Left ventricle myocardium inferior (tissue), 1 donor: ENCODE measurements around the gene RGL1. TPM values are rescaled to one million over a fixed set of nuclear protein-coding genes. Genes with fewer than 3 reads are reported as not detected.

Experiments used
- DNase-seq: peaks from one replicate; pipeline ENCODE4 v3.0.0-alpha.2; 2020
- H3K27ac ChIP-seq: fragments of 200-600 bp; replicated peaks from 2 replicates; pipeline ENCODE4 v1.8.0; 2021
- H3K27me3 ChIP-seq: fragments of 200-600 bp; 2 replicates; pipeline ENCODE4 v1.8.0; 2021; ENCODE audit warnings: low read depth
- H3K36me3 ChIP-seq: fragments of 200-600 bp; 2 replicates; pipeline ENCODE4 v1.8.0; 2021
- H3K4me1 ChIP-seq: fragments of 200-600 bp; 2 replicates; pipeline ENCODE4 v1.8.0; 2021
- H3K4me3 ChIP-seq: fragments of 200-600 bp; 2 replicates; pipeline ENCODE4 v1.8.0; 2021; ENCODE audit warnings: mild to moderate bottlenecking, moderate library complexity
- H3K9me3 ChIP-seq: fragments of 200-600 bp; replicated peaks from 2 replicates; pipeline ENCODE4 v1.8.0; 2021
- CTCF ChIP-seq: fragments of 200-600 bp; IDR thresholded peaks from 2 replicates; pipeline ENCODE4 v1.8.0; 2021; ENCODE audit warnings: antibody characterized with exemption, mild to moderate bottlenecking, borderline replicate concordance
- intact Hi-C: fragments of 100-400 bp; cut with micrococcal nuclease; formaldehyde crosslinking; loops from one replicate; pipeline ENCODE4 v1.11.0; 2022
- total RNA-seq: library from RNA; stranded (reverse); fragmentation: NEBNext Ultra II Directional; extraction: Animal tissue kit (Norgen Biotek cat#: 25700); gene quantifications from one replicate; pipeline ENCODE4 v1.2.1, GENCODE V29; 2021
- donor health status: DM: no; HTN: yes; CAD: no; lungs with severe emphysema.

Gene RGL1
- total RNA-seq, 1 donor from 2014 or later = 19.4 TPM

DNA sequence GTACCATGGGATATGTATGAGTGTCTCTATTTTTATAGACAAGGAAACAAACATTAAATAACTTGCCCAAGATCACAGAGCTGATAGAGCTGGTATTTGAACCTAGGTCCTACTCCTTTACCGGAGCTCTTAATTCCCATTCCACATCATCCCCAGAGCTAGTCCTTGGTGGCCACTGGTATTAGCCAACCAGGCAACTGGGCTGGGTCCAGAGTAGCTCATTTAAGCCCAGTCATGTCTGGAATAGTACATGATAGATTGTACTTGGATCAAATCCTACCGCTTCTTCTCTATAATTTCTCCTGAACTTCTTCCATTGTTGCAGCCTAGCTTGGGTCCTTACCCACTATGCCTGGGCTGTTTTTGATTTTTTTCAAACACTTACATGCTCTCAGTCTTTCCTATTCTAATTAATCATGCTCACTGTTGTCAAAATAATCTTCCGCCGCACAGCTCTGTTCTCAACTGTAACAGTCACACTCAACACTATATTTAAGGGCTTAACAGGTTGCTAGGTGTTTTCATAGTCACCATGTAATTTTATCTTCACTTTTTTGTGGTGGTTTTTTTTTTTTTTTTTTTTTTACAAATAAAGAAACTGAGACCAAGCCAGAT is 152.4 kb downstream of the RGL1 start:
- Histone ChIP-seq H3K27me3 (no peaks in the 10 kb centered on the region), H3K36me3 (no peaks in the 10 kb centered on the region), H3K4me3 (no peak overlapping the region), H3K9me3 (no peaks in the 10 kb centered on the region), H3K27ac (peak overlapping the region; percentile 80), H3K4me1 (peaks cover 23% of the 10 kb centered on the region)
- no peak for DNase-seq
- TF ChIP-seq CTCF = no peak
- intact Hi-C loops = no loop called here

- no peaks in the 10 kb centered on the region for H3K9me3 ChIP-seq
- H3K36me3 ChIP-seq = no peaks in the 10 kb centered on the region
- no peak for TF ChIP-seq CTCF
- H3K27ac ChIP-seq = peak overlapping the region; percentile 80
- no peak overlapping the region for H3K4me3 ChIP-seq
- no peaks in the 10 kb centered on the region for H3K27me3 ChIP-seq
- H3K4me1 ChIP-seq = peaks cover 10% of the 10 kb centered on the region
- no peak for DNase-seq
- intact Hi-C loops = no loop called here
Observed at GRCh38 chr1:183958958-183959357, 154.0 kb downstream of the RGL1 start.

DNA sequence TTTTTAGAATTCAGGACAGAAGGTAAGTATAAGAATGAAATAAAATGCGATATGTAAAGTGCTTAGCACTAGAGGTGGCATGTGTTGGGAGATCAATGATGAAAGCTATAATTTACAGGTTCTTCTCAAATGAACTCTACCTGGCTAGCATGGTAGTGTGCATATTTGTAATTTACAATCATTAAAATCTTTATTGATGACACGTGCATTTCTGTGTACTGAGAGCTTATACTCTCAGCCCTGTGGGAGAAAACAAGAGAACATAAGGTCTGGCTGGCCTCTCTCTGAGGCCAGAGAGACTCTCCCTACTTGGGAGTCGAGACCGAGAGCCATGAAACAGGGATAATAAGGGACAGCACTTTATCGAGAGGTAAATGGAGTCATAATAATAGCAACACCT is 156.2 kb downstream of the RGL1 start:
- DNase-seq = no peak
- intact Hi-C loops = no loop called here
- Histone ChIP-seq H3K27ac (peak overlapping the region; percentile 80), H3K27me3 (no peaks in the 10 kb centered on the region), H3K9me3 (no peaks in the 10 kb centered on the region), H3K4me3 (no peak overlapping the region), H3K4me1 (peaks cover 8% of the 10 kb centered on the region), H3K36me3 (no peaks in the 10 kb centered on the region)
- no peak for TF ChIP-seq CTCF

DNA sequence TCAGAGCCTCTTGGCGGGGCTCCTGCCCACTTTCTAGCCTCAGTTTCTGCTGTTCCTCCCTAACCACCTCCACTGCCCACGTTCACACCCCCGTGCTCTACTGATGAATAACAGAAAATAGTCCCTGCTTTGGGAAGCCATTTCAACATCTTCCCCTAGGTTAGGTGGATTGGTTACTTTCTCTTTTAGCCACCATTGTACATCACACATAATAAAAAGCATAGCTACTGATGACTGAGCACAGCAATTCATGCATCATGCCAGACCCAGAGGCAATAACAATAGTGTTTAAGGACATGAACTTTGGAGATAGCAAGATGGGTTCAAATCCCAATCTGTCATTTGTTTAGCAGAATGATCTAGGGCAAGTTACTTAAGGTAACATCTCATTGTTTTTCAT is 158.0 kb downstream of the RGL1 start:
- Histone ChIP-seq H3K27me3 (no peaks in the 10 kb centered on the region), H3K9me3 (no peaks in the 10 kb centered on the region), H3K4me1 (no peaks in the 10 kb centered on the region), H3K27ac (no peak overlapping the region), H3K36me3 (no peaks in the 10 kb centered on the region), H3K4me3 (no peak overlapping the region)
- intact Hi-C loops = no loop called here
- TF ChIP-seq CTCF = no peak
- DNase-seq = no peak

- intact Hi-C loops = no loop called here
- DNase-seq = no peak
- Histone ChIP-seq H3K27me3 (no peaks in the 10 kb centered on the region), H3K9me3 (no peaks in the 10 kb centered on the region), H3K27ac (no peak overlapping the region), H3K4me3 (no peak overlapping the region), H3K4me1 (no peaks in the 10 kb centered on the region), H3K36me3 (peaks cover 10% of the 10 kb centered on the region)
- TF ChIP-seq CTCF = no peak
Observed at GRCh38 chr1:183965726-183966125, 160.8 kb downstream of the RGL1 start.

GRCh38 chr1:183966487-183966886 is 161.6 kb downstream of the RGL1 start:
- Histone ChIP-seq H3K4me3 (no peak overlapping the region), H3K36me3 (peaks cover 10% of the 10 kb centered on the region), H3K4me1 (no peaks in the 10 kb centered on the region), H3K27me3 (no peaks in the 10 kb centered on the region), H3K9me3 (no peaks in the 10 kb centered on the region), H3K27ac (no peak overlapping the region)
- TF ChIP-seq CTCF = no peak
- intact Hi-C loops = no loop called here
- no peak for DNase-seq
